ENCODE results near the gene TMPRSS12.
"Not testable (repeated sequence)": the region's sequence is repeated elsewhere in the genome, so short reads cannot be mapped to it uniquely, and the experiment has no call there.

TMPRSS12 gene

GRCh38 chr12:50825372-50825838 is 17.3 kb upstream of the TMPRSS12 start:
- Histone ChIP-seq H3K27me3 (ENCODE audit: insufficient read depth, low read length) (no peaks in the 10 kb centered on the region), H3K36me3 (ENCODE audit: insufficient read depth, low read length) (no peaks in the 10 kb centered on the region; the same call in 1 of the 2 replicates), H3K4me1 (ENCODE audit: control insufficient read depth, insufficient read depth, low read length, unreplicated experiment) (peaks cover 3% of the 10 kb centered on the region), H2AFZ (ENCODE audit: low read length, unreplicated experiment) (peak overlapping the region; percentile 1), H3K27ac (ENCODE audit: low read depth, low read length) (peak overlapping the region; percentile 25; the same call in 1 of the 2 replicates), H3K4me3 (ENCODE audit: low read depth, low read length) (no peak overlapping the region), H3K79me2 (ENCODE audit: control insufficient read depth, insufficient read depth, low read length, unreplicated experiment) (no peaks in the 10 kb centered on the region)

- Histone ChIP-seq H3K79me2 (ENCODE audit: control insufficient read depth, insufficient read depth, low read length, unreplicated experiment) (no peaks in the 10 kb centered on the region), H2AFZ (ENCODE audit: low read length, unreplicated experiment) (no peak overlapping the region)
Measured at GRCh38 chr12:50828121-50828520, 14.6 kb upstream of the TMPRSS12 start.

GRCh38 chr12:50828886-50829285 is 13.8 kb upstream of the TMPRSS12 start:
- Histone ChIP-seq H3K27me3 (ENCODE audit: insufficient read depth, low read length) (no peaks in the 10 kb centered on the region), H3K79me2 (ENCODE audit: control insufficient read depth, insufficient read depth, low read length, unreplicated experiment) (no peaks in the 10 kb centered on the region), H2AFZ (ENCODE audit: low read length, unreplicated experiment) (no peak overlapping the region), H3K36me3 (ENCODE audit: insufficient read depth, low read length) (no peaks in the 10 kb centered on the region), H3K4me3 (ENCODE audit: low read depth, low read length) (no peak overlapping the region), H3K4me1 (ENCODE audit: control insufficient read depth, insufficient read depth, low read length, unreplicated experiment) (peaks cover 3% of the 10 kb centered on the region), H3K27ac (ENCODE audit: low read depth, low read length) (no peak overlapping the region)

More at GRCh38 chr12:50828121-50828520, 14.6 kb upstream of the TMPRSS12 start:
- Histone ChIP-seq H3K4me3 (ENCODE audit: low read depth, low read length) (no peak overlapping the region), H3K27ac (ENCODE audit: low read depth, low read length) (no peak overlapping the region), H3K4me1 (ENCODE audit: control insufficient read depth, insufficient read depth, low read length, unreplicated experiment) (peaks cover 3% of the 10 kb centered on the region), H3K36me3 (ENCODE audit: insufficient read depth, low read length) (no peaks in the 10 kb centered on the region), H3K27me3 (ENCODE audit: insufficient read depth, low read length) (no peaks in the 10 kb centered on the region)

- H3K27me3 ChIP-seq (ENCODE audit: insufficient read depth, low read length); H3K4me1 ChIP-seq (ENCODE audit: control insufficient read depth, insufficient read depth, low read length, unreplicated experiment); H3K27ac ChIP-seq (ENCODE audit: low read depth, low read length); H3K36me3 ChIP-seq (ENCODE audit: insufficient read depth, low read length); H2AFZ ChIP-seq (ENCODE audit: low read length, unreplicated experiment); H3K79me2 ChIP-seq (ENCODE audit: control insufficient read depth, insufficient read depth, low read length, unreplicated experiment); H3K4me3 ChIP-seq (ENCODE audit: low read depth, low read length): not testable (repeated sequence)
Measured at GRCh38 chr12:50833801-50834200, 8.9 kb upstream of the TMPRSS12 start.

- H3K4me3 ChIP-seq (ENCODE audit: low read depth, low read length): no peak overlapping the region
- no peaks in the 10 kb centered on the region for H3K27me3 ChIP-seq (ENCODE audit: insufficient read depth, low read length)
- H3K79me2 ChIP-seq (ENCODE audit: control insufficient read depth, insufficient read depth, low read length, unreplicated experiment): no peaks in the 10 kb centered on the region
- H3K27ac ChIP-seq (ENCODE audit: low read depth, low read length): no peak overlapping the region
- no peak overlapping the region for H2AFZ ChIP-seq (ENCODE audit: low read length, unreplicated experiment)
- no peaks in the 10 kb centered on the region for H3K4me1 ChIP-seq (ENCODE audit: control insufficient read depth, insufficient read depth, low read length, unreplicated experiment)
- H3K36me3 ChIP-seq (ENCODE audit: insufficient read depth, low read length): no peaks in the 10 kb centered on the region
Measured at GRCh38 chr12:50839042-50839441, 3.7 kb upstream of the TMPRSS12 start.

GRCh38 chr12:50840809-50841487 is 1.8 kb upstream of the TMPRSS12 start:
- Histone ChIP-seq H3K27ac (ENCODE audit: low read depth, low read length) (no peak overlapping the region), H3K4me1 (ENCODE audit: control insufficient read depth, insufficient read depth, low read length, unreplicated experiment) (peaks cover 4% of the 10 kb centered on the region), H3K4me3 (ENCODE audit: low read depth, low read length) (no peak overlapping the region)

GRCh38 chr12:50841716-50842531 is 802 bp upstream of the TMPRSS12 start:
- Histone ChIP-seq H3K4me1 (ENCODE audit: control insufficient read depth, insufficient read depth, low read length, unreplicated experiment) (peaks cover 4% of the 10 kb centered on the region), H3K27ac (ENCODE audit: low read depth, low read length) (no peak overlapping the region), H3K79me2 (ENCODE audit: control insufficient read depth, insufficient read depth, low read length, unreplicated experiment) (no peaks in the 10 kb centered on the region), H3K4me3 (ENCODE audit: low read depth, low read length) (no peak overlapping the region), H3K27me3 (ENCODE audit: insufficient read depth, low read length) (no peaks in the 10 kb centered on the region), H3K36me3 (ENCODE audit: insufficient read depth, low read length) (no peaks in the 10 kb centered on the region), H2AFZ (ENCODE audit: low read length, unreplicated experiment) (no peak overlapping the region)

More at GRCh38 chr12:50840809-50841487, 1.8 kb upstream of the TMPRSS12 start:
- H3K27me3 ChIP-seq (ENCODE audit: insufficient read depth, low read length): no peaks in the 10 kb centered on the region
- H2AFZ ChIP-seq (ENCODE audit: low read length, unreplicated experiment): no peak overlapping the region
- H3K79me2 ChIP-seq (ENCODE audit: control insufficient read depth, insufficient read depth, low read length, unreplicated experiment): no peaks in the 10 kb centered on the region
- H3K36me3 ChIP-seq (ENCODE audit: insufficient read depth, low read length): no peaks in the 10 kb centered on the region

- peaks cover 4% of the 10 kb centered on the region for H3K4me1 ChIP-seq (ENCODE audit: control insufficient read depth, insufficient read depth, low read length, unreplicated experiment)
Measured at GRCh38 chr12:50845021-50845647, 2.4 kb downstream of the TMPRSS12 start.

GRCh38 chr12:50848963-50849362 is 6.2 kb downstream of the TMPRSS12 start:
- H3K4me3 ChIP-seq (ENCODE audit: low read depth, low read length): no peak overlapping the region
- no peak overlapping the region for H2AFZ ChIP-seq (ENCODE audit: low read length, unreplicated experiment)
- H3K27me3 ChIP-seq (ENCODE audit: insufficient read depth, low read length): peaks cover 22% of the 10 kb centered on the region; the same call in 1 of the 2 replicates
- H3K79me2 ChIP-seq (ENCODE audit: control insufficient read depth, insufficient read depth, low read length, unreplicated experiment): no peaks in the 10 kb centered on the region
- H3K27ac ChIP-seq (ENCODE audit: low read depth, low read length): no peak overlapping the region
- peaks cover 4% of the 10 kb centered on the region for H3K4me1 ChIP-seq (ENCODE audit: control insufficient read depth, insufficient read depth, low read length, unreplicated experiment)
- no peaks in the 10 kb centered on the region for H3K36me3 ChIP-seq (ENCODE audit: insufficient read depth, low read length)

More at GRCh38 chr12:50845021-50845647, 2.4 kb downstream of the TMPRSS12 start:
- Histone ChIP-seq H2AFZ (ENCODE audit: low read length, unreplicated experiment) (no peak overlapping the region), H3K27ac (ENCODE audit: low read depth, low read length) (no peak overlapping the region), H3K79me2 (ENCODE audit: control insufficient read depth, insufficient read depth, low read length, unreplicated experiment) (no peaks in the 10 kb centered on the region), H3K36me3 (ENCODE audit: insufficient read depth, low read length) (no peaks in the 10 kb centered on the region), H3K4me3 (ENCODE audit: low read depth, low read length) (no peak overlapping the region), H3K27me3 (ENCODE audit: insufficient read depth, low read length) (no peaks in the 10 kb centered on the region)

- not testable (repeated sequence) for H3K4me1 ChIP-seq (ENCODE audit: control insufficient read depth, insufficient read depth, low read length, unreplicated experiment); H2AFZ ChIP-seq (ENCODE audit: low read length, unreplicated experiment); H3K79me2 ChIP-seq (ENCODE audit: control insufficient read depth, insufficient read depth, low read length, unreplicated experiment); H3K27ac ChIP-seq (ENCODE audit: low read depth, low read length); H3K4me3 ChIP-seq (ENCODE audit: low read depth, low read length); H3K36me3 ChIP-seq (ENCODE audit: insufficient read depth, low read length)
- peaks cover 22% of the 10 kb centered on the region; the same call in 1 of the 2 replicates for H3K27me3 ChIP-seq (ENCODE audit: insufficient read depth, low read length)
Measured at GRCh38 chr12:50855218-50855617, 12.5 kb downstream of the TMPRSS12 start.
